Adrenal gland (tissue), 12 donors: ENCODE results near the gene ZFHX2. TPM values are rescaled to one million over a fixed set of nuclear protein-coding genes. Genes with fewer than 3 reads are reported as not detected.

Source experiments
- DNase-seq, 7 donors: peaks; one replicate each; pipeline ENCODE4 v3.0.0-alpha.2; 2019 to 2020
- H3K27ac ChIP-seq, 5 donors: fragments of 200-600 bp; sonication (generic) in 4 of 5; 1 replicate in 3 of 5; 2 replicates in 2 of 5; pipeline versions ENCODE4 v1.5.1 to v1.8.0; 2016 to 2020; ENCODE audit warnings: mild to moderate bottlenecking in 1 of 5
- H3K27me3 ChIP-seq: fragments of 200-600 bp; 2 replicates; pipeline ENCODE4 v1.8.0; 2021
- H3K36me3 ChIP-seq, 2 donors: fragments of 200-600 bp; replicated peaks in 1 of 2; 1 replicate in 1 of 2; 2 replicates in 1 of 2; pipeline versions ENCODE4 v1.5.1 to v1.8.0; 2018 to 2022
- H3K4me1 ChIP-seq, 2 donors: fragments of 200-600 bp; replicated peaks in 1 of 2; 1 replicate in 1 of 2; 2 replicates in 1 of 2; pipeline versions ENCODE4 v1.5.1 to v1.8.0; 2018 to 2021
- H3K4me3 ChIP-seq, 4 donors: fragments of 200-600 bp; sonication (generic) in 3 of 4; one replicate each; pipeline ENCODE4 v1.5.1; 2016 to 2018
- H3K9me3 ChIP-seq, 3 donors: fragments of 200-600 bp; sonication (generic) in 1 of 3; replicated peaks in 1 of 3; 1 replicate in 2 of 3; 2 replicates in 1 of 3; pipeline versions ENCODE4 v1.5.1 to v1.8.0; 2016 to 2021
- POLR2A ChIP-seq, 2 donors: fragments of 450-650 bp; IDR thresholded peaks; one replicate each; pipeline ENCODE4 v1.6.1; 2017; ENCODE audit warnings: antibody characterized with exemption in 2 of 2, mild to moderate bottlenecking in 2 of 2, moderate library complexity in 1 of 2
- WGBS, 4 donors: extraction: QIAGEN DNeasy Blood & Tissue Kit in 2 of 4; methylation state at CpG; one replicate each; pipeline versions ENCODE4 v1.1.5 to v1.1.7; 2013 to 2017; 5-methylcytosine and 5-hydroxymethylcytosine counted together
- intact Hi-C, 2 donors: fragments of 100-400 bp; cut with DNase I; formaldehyde crosslinking; loops; one replicate each; pipeline versions ENCODE4 v1.14.1 to v1.15.0; 2022 to 2023
- polyA plus RNA-seq, 3 donors: library from polyadenylated mRNA; stranded (reverse); fragments of 200-250 nt in 2 of 3; fragments of 350-450 nt in 1 of 3; fragmentation: Illumina TruSeq in 1 of 3; extraction: RNeasy Lipid Tissue Mini Kit (QIAGEN cat#74804) in 1 of 3; gene quantifications; one replicate each; pipeline ENCODE4 v1.2.3, GENCODE V29; 2013 to 2014
- total RNA-seq, 9 donors: library from RNA; depleted of rRNA in 4 of 9; stranded (reverse); fragments of >200 nt in 4 of 9; fragments of 120-200 nt in 1 of 9; fragmentation: NEBNext Ultra II Directional in 1 of 9; extraction: Animal tissue kit (Norgen Biotek cat#: 25700) in 1 of 9; gene quantifications; one replicate each; pipeline versions ENCODE4 v1.1.0 to v1.2.4, GENCODE V29; 2013 to 2023
- TF ChIP-seq, protein P1 (sequence below), 6 experiments: fragments of 450-650 bp in 4 of 6; fragments of 200-600 bp in 2 of 6; sonication (generic) in 1 of 6; IDR thresholded peaks; 1 replicate in 5 of 6; 2 replicates in 1 of 6; pipeline versions ENCODE4 v1.5.1 to v1.8.0; 2016 to 2021; ENCODE audit warnings: antibody characterized with exemption in 6 of 6, mild to moderate bottlenecking in 2 of 6, moderate library complexity in 1 of 6
- donor health status: healthy with polysubstance abuse.
- donor health status: Bipolar disorder and iron deficiency.
- donor health status: DM: yes; HTN: yes; CAD: no.
- donor health status: DM: no; HTN: no; CAD: no.
- donor health status: DM: no; HTN: no; CAD: no.
- donor health status: DM: yes; HTN: yes; CAD: no.

The ZFHX2 gene
- total and polyA plus RNA-seq, 12 donors = 0.54 to 9.7 (median 2.3) TPM

DNA sequence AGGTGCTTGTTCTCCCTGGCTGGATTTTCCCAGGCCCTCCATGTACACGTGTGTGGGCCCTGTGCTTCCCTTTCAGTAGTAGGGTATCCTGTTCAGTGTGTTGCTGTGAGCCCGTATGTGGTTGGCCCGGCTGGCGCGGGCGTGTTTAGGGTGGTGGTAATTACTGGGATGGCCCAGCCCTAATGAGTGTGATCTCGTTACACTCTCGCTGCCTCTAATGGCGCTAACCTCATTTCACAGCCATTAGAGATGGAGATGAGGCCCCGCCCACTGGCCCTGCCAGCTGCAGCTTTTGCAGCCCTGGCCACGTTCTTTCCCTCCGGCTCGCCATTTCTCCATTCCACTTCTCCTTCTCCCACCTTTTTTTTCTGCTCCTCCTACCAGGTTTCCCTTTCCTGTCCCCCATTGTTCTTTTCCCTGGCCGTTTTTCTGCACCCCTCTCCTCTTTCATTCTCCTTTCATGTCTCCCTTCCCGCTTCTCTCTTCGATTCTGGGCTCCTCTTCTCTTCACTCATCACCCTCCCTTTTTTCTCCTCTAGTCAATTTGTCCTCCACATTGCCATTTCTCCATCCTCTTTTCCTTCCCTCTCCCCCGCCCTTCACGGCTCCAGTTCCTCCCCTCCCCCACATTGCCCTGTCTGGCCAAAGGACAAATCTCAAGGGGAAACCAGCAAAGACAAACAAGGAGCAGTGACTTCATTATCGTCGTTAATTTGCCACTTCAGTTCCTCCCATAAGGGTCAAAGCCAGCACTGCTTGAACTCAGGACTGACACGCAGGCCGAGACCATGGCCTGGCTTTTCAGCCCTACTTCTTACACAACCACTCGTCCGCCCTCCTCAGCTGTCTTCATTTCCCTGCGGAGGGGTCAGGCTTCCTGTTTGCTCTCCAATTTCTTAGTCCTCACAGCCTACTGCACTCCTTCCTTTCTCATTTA, 6.8 kb downstream of the ZFHX2 start:
- TF ChIP-seq POLR2A (IDR thresholded peaks at IDR 0.05) = no peak
- TF ChIP-seq, protein P1, sequence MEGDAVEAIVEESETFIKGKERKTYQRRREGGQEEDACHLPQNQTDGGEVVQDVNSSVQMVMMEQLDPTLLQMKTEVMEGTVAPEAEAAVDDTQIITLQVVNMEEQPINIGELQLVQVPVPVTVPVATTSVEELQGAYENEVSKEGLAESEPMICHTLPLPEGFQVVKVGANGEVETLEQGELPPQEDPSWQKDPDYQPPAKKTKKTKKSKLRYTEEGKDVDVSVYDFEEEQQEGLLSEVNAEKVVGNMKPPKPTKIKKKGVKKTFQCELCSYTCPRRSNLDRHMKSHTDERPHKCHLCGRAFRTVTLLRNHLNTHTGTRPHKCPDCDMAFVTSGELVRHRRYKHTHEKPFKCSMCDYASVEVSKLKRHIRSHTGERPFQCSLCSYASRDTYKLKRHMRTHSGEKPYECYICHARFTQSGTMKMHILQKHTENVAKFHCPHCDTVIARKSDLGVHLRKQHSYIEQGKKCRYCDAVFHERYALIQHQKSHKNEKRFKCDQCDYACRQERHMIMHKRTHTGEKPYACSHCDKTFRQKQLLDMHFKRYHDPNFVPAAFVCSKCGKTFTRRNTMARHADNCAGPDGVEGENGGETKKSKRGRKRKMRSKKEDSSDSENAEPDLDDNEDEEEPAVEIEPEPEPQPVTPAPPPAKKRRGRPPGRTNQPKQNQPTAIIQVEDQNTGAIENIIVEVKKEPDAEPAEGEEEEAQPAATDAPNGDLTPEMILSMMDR (IDR thresholded peaks at IDR 0.05) = no peak
- Histone ChIP-seq H3K27me3 (no peaks in the 10 kb centered on the region), H3K4me1 (peaks cover 0 to 12% of the 10 kb centered on the region in 2 donors), H3K27ac (peak overlapping the region in 2 of 5 donors; percentile 49 to 52), H3K4me3 (no peak overlapping the region), H3K9me3 (no peaks in the 10 kb centered on the region), H3K36me3 (no peaks in the 10 kb centered on the region)
- 56 to 63% (median 59%) methylated on average over 24 to 25 of the region's 25 CpGs for WGBS, 4 donors
- intact Hi-C loops = loop anchor here in 1 of 2 donors (5.0 kb wide), 1 partner anchor 72 kb away; no protein-coding TSS in a partner anchor
- peak in 4 of 7 donors; percentile 21 to 80 (median 46) for DNase-seq

DNA sequence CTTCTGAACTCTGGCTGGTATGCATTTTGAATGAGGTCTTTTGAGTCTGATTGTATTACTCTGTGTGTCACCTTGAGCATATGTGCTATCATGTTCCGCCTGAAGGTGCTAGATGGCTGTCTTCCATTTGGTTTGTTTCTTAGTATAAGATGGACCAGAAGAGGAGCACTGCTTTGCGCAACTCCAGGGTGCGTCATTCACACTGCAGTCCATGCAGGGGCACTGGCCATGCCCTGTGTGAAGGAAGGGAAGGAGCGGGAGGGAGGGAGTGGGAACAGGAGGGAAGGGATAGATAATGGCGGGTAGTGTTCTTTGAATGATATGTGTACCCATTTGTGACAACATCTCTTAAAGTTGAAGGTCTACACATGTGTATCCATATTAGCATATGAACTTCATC, 8.2 kb downstream of the ZFHX2 start:
- DNase-seq = no peak
- no peak for TF ChIP-seq POLR2A (IDR thresholded peaks at IDR 0.05)
- peaks cover 0 to 16% of the 10 kb centered on the region in 2 donors for H3K4me1 ChIP-seq
- H3K27ac ChIP-seq = no peak overlapping the region
- 92 to 98% (median 96%) methylated on average over 5 of the region's 5 CpGs for WGBS, 4 donors
- no peaks in the 10 kb centered on the region for H3K9me3 ChIP-seq
- H3K36me3 ChIP-seq = no peaks in the 10 kb centered on the region
- no peak overlapping the region for H3K4me3 ChIP-seq
- intact Hi-C loops = no loop called here
- no peaks in the 10 kb centered on the region for H3K27me3 ChIP-seq

DNA sequence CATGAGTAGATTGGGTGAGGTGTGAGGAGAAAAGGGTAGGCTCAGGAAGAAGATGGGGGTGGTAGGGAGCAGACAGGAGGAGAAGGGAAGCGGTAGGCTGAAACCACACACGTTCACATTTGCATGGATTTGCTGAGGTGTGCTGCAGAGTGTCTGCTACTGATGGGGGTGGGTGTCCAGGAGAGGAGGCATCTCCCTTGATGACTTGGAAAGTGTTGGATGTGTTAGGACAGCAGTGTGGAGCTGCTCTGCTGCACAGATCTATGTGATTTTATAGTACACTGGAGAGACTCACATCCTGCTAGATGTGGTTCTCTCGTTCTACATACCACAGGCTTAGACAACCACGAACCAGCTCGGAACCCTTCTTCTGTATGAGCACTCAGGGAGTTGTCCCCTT, 9.3 kb downstream of the ZFHX2 start:
- no peaks in the 10 kb centered on the region for H3K9me3 ChIP-seq
- H3K27ac ChIP-seq = no peak overlapping the region
- H3K27me3 ChIP-seq = no peaks in the 10 kb centered on the region
- no peaks in the 10 kb centered on the region for H3K36me3 ChIP-seq
- DNase-seq = no peak
- WGBS, 4 donors = 75 to 89% (median 83%) methylated on average over 5 of the region's 5 CpGs
- intact Hi-C loops = no loop called here
- no peak for TF ChIP-seq POLR2A (IDR thresholded peaks at IDR 0.05)
- TF ChIP-seq, protein P1 (IDR thresholded peaks at IDR 0.05) = no peak
- no peak overlapping the region for H3K4me3 ChIP-seq
- H3K4me1 ChIP-seq = peaks cover 0 to 9% of the 10 kb centered on the region in 2 donors

DNA sequence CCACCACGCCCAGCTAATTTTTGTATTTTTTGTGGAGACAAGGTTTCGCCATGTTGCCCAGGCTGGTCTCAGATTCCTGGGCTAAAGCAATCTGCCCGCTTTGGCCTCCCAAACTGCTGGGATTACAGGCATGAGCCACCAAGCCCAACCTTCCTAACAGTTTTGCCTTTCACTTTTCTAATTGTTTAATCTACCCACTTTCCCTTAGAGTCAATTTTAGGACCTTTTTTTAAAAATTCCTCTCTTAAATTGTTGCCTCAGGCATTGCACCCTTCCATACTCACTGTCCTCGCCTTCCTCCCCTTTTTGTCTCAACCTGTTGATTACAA, 11.5 kb downstream of the ZFHX2 start:
- Histone ChIP-seq H3K27ac (no peak overlapping the region), H3K4me1 (peaks cover 0 to 9% of the 10 kb centered on the region in 2 donors), H3K36me3 (no peaks in the 10 kb centered on the region), H3K4me3 (no peak overlapping the region), H3K9me3 (no peaks in the 10 kb centered on the region), H3K27me3 (no peaks in the 10 kb centered on the region)
- DNase-seq = no peak
- WGBS, 4 donors = 77 to 81% (median 80%) methylated on average over 4 of the region's 4 CpGs
- intact Hi-C loops = no loop called here
- TF ChIP-seq, protein P1 (IDR thresholded peaks at IDR 0.05) = no peak
- no peak for TF ChIP-seq POLR2A (IDR thresholded peaks at IDR 0.05)
